ENCODE measurements around the gene PACS2.

DNA sequence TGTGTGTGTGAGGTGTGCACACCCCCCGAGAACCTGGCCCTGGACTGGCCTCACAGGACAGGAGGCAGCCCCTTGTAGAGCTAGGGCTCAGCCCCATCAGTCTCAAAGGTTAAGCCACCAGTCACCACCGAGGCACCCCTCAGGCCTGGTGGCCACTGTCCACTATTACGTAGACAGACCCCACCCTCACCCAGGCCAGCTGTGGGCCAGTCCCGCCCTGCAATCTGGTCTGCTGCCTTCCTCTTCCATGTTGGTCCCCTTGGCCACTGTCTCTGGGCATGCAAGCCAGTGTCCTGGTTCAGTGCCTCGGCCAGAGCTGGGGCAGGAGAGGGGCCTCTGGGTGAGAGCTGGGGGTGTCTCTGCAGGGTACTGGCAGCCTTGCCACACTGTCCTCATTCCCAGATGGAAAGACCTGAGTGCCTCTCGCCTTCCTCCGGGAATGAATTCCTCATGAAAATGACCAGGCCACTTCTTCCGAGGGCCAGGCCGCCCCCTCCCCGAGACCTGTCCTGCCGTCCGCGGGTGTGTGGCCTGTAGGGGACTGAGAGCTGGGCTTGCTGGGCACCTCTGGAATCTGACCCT lies 82.9 kb downstream of the PACS2 start:
- TF ChIP-seq, protein P1, sequence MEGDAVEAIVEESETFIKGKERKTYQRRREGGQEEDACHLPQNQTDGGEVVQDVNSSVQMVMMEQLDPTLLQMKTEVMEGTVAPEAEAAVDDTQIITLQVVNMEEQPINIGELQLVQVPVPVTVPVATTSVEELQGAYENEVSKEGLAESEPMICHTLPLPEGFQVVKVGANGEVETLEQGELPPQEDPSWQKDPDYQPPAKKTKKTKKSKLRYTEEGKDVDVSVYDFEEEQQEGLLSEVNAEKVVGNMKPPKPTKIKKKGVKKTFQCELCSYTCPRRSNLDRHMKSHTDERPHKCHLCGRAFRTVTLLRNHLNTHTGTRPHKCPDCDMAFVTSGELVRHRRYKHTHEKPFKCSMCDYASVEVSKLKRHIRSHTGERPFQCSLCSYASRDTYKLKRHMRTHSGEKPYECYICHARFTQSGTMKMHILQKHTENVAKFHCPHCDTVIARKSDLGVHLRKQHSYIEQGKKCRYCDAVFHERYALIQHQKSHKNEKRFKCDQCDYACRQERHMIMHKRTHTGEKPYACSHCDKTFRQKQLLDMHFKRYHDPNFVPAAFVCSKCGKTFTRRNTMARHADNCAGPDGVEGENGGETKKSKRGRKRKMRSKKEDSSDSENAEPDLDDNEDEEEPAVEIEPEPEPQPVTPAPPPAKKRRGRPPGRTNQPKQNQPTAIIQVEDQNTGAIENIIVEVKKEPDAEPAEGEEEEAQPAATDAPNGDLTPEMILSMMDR (conservative IDR thresholded peaks at IDR 0.05): no peak
- no peak for TF ChIP-seq EZH2 (IDR thresholded peaks at IDR 0.05; ENCODE audit: low read depth)

Measured in PC-9 (cell line).